Endothelial cell (in vitro differentiated cells): ENCODE data around the gene FAM168B. TPM values are rescaled to one million over a fixed set of nuclear protein-coding genes. Genes with fewer than 3 reads are reported as not detected.

ENCODE experiments used
- DNase-seq: peaks from one replicate; pipeline ENCODE4 v3.0.0; 2021; ENCODE audit warnings: low spot score
- H3K27ac Mint-ChIP-seq: one replicate; pipeline ENCODE4 v1.8.0; 2021; ENCODE audit warnings: mixed read lengths, inconsistent platforms; ENCODE audit not compliant: unreplicated experiment
- H3K27me3 Mint-ChIP-seq: one replicate; pipeline ENCODE4 v1.8.0; 2021; ENCODE audit warnings: mild to moderate bottlenecking, moderate library complexity, mixed read lengths, inconsistent platforms; ENCODE audit not compliant: unreplicated experiment
- H3K36me3 Mint-ChIP-seq: one replicate; pipeline ENCODE4 v1.8.0; 2021; ENCODE audit warnings: mild to moderate bottlenecking, low read depth, mixed read lengths, inconsistent platforms; ENCODE audit not compliant: unreplicated experiment
- H3K4me1 Mint-ChIP-seq: one replicate; pipeline ENCODE4 v1.8.0; 2021; ENCODE audit warnings: mild to moderate bottlenecking, mixed read lengths, inconsistent platforms; ENCODE audit not compliant: unreplicated experiment
- H3K4me3 Mint-ChIP-seq: one replicate; pipeline ENCODE4 v1.8.0; 2021; ENCODE audit warnings: mild to moderate bottlenecking, mixed read lengths, inconsistent platforms; ENCODE audit not compliant: unreplicated experiment
- H3K9me3 Mint-ChIP-seq: one replicate; pipeline ENCODE4 v1.8.0; 2021; ENCODE audit warnings: mixed read lengths, inconsistent platforms; ENCODE audit not compliant: unreplicated experiment
- total RNA-seq: library from RNA; stranded (reverse); fragmentation: NEBNext Ultra II Directional; extraction: Animal tissue kit (Norgen Biotek cat#: 25700); gene quantifications from one replicate; pipeline ENCODE4 v1.2.1, GENCODE V29; 2021; ENCODE audit not compliant: unreplicated experiment
- TF ChIP-seq, protein P1 (sequence below): fragments of 200-600 bp; sonication (generic); IDR thresholded peaks from one replicate; pipeline ENCODE4 v1.5.0; 2021; ENCODE audit warnings: antibody characterized with exemption; ENCODE audit not compliant: unreplicated experiment

FAM168B gene
- total RNA-seq, 1 donor from 2014 or later, result 72.0 TPM

DNA sequence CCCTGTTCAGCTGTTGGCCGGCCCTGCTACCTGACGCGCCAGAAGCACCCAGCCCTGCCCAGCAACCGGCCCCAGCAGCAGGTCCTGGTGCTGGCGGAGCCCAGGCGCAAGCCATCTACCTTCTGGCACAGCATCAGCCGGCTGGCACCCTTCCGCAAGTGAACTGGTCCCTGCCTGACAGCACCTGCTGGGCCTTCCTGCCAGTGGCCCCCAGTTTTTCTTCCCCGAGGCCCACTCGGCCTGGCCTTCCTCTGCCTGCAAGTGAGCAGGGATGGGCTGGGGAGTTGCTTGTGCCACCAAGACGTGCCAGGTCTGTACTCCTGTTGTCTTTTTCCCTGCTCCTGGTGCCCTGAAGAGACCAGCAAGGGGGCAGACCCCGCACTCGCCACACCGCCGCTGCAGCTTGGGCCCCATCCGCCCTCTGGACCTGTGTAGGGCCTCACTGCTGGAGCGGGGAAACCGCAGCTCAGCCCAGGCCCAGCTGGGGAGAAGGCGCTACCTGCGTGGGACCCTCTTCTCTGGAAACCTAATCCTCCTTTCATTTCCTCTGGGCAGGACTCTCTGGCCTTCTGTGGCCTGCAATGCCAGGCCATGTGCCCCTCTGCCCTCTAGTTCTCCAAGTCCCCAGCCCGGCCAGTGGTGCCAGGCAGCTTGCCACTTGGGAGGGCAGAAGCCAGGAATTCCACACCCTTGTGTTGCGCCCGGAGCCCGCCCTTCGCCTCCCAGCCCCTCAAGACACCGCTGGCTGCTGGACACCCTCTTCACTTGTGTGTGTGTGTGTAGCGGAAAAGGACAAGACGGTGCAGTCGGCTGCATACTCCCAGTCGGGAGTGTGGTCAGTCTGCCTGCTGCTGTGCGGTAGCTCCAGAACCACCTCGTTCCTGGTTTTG is 47.0 kb downstream of the FAM168B start:
- Mint-ChIP-seq H3K27me3 (peaks cover 2% of the 10 kb centered on the region), H3K4me3 (no peak overlapping the region), H3K4me1 (peaks cover 6% of the 10 kb centered on the region), H3K36me3 (peaks cover 20% of the 10 kb centered on the region), H3K27ac (no peak overlapping the region), H3K9me3 (no peaks in the 10 kb centered on the region)
- TF ChIP-seq, protein P1, sequence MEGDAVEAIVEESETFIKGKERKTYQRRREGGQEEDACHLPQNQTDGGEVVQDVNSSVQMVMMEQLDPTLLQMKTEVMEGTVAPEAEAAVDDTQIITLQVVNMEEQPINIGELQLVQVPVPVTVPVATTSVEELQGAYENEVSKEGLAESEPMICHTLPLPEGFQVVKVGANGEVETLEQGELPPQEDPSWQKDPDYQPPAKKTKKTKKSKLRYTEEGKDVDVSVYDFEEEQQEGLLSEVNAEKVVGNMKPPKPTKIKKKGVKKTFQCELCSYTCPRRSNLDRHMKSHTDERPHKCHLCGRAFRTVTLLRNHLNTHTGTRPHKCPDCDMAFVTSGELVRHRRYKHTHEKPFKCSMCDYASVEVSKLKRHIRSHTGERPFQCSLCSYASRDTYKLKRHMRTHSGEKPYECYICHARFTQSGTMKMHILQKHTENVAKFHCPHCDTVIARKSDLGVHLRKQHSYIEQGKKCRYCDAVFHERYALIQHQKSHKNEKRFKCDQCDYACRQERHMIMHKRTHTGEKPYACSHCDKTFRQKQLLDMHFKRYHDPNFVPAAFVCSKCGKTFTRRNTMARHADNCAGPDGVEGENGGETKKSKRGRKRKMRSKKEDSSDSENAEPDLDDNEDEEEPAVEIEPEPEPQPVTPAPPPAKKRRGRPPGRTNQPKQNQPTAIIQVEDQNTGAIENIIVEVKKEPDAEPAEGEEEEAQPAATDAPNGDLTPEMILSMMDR, result no peak
- no peak for DNase-seq

GRCh38 chr2:131045286-131046027 is 47.8 kb downstream of the FAM168B start:
- no peak for DNase-seq
- Mint-ChIP-seq H3K4me1 (peaks cover 8% of the 10 kb centered on the region), H3K27ac (no peak overlapping the region), H3K27me3 (peaks cover 2% of the 10 kb centered on the region), H3K9me3 (no peaks in the 10 kb centered on the region), H3K4me3 (no peak overlapping the region), H3K36me3 (peaks cover 16% of the 10 kb centered on the region)
- TF ChIP-seq, protein P1, result no peak

- no peak overlapping the region for H3K27ac Mint-ChIP-seq
- H3K9me3 Mint-ChIP-seq, result no peaks in the 10 kb centered on the region
- TF ChIP-seq, protein P1, result no peak
- H3K27me3 Mint-ChIP-seq, result peaks cover 3% of the 10 kb centered on the region
- peaks cover 8% of the 10 kb centered on the region for H3K4me1 Mint-ChIP-seq
- DNase-seq, result no peak
- peaks cover 11% of the 10 kb centered on the region for H3K36me3 Mint-ChIP-seq
- no peak overlapping the region for H3K4me3 Mint-ChIP-seq
Measured at GRCh38 chr2:131044757-131045150, 48.5 kb downstream of the FAM168B start.

- Mint-ChIP-seq H3K27me3 (peaks cover 3% of the 10 kb centered on the region), H3K9me3 (no peaks in the 10 kb centered on the region), H3K27ac (no peak overlapping the region), H3K36me3 (peaks cover 9% of the 10 kb centered on the region), H3K4me3 (no peak overlapping the region), H3K4me1 (peaks cover 8% of the 10 kb centered on the region)
- no peak for DNase-seq
- TF ChIP-seq, protein P1, result no peak
Measured at GRCh38 chr2:131044075-131044756, 49.0 kb downstream of the FAM168B start.
